Keratinocyte (primary cell): Measurements from ENCODE around the gene STUB1. TPM values are rescaled to one million over a fixed set of nuclear protein-coding genes. Genes with fewer than 3 reads are reported as not detected.

ENCODE experiments used
- DNase-seq: peaks from one replicate; pipeline ENCODE4 v3.0.0-alpha.2; 2011; ENCODE audit warnings: low read depth, missing footprints, low spot score
- FAIRE-seq: peaks from 2 replicates; lab custom pipeline; 2011; peaks lifted over from hg19 to GRCh38; lab: Jason Lieb, UNC
- H2AFZ ChIP-seq: 2 replicates; pipeline ENCODE4 v1.6.0; 2012; ENCODE audit warnings: low read length, control low read depth, inconsistent platforms; ENCODE audit not compliant: control insufficient read depth
- H3K27ac ChIP-seq: 2 replicates; pipeline ENCODE4 v1.5.1; 2011; ENCODE audit warnings: low read length; ENCODE audit not compliant: control insufficient read depth, insufficient read depth
- H3K27me3 ChIP-seq: 3 replicates; pipeline ENCODE4 v1.6.0; 2011; ENCODE audit warnings: low read length; ENCODE audit not compliant: control insufficient read depth, insufficient read depth; ENCODE audit errors: extremely low read depth
- H3K36me3 ChIP-seq, 2 experiments: 2 replicates in 1 of 2; 3 replicates in 1 of 2; pipeline ENCODE4 v1.5.1; 2011; ENCODE audit warnings: low read length in 2 of 2, mild to moderate bottlenecking in 1 of 2; ENCODE audit not compliant: control insufficient read depth in 2 of 2, insufficient read depth in 2 of 2; ENCODE audit errors: extremely low read depth in 1 of 2
- H3K4me1 ChIP-seq: 3 replicates; pipeline ENCODE4 v1.5.1; 2011; ENCODE audit warnings: low read length; ENCODE audit not compliant: control insufficient read depth, insufficient read depth; ENCODE audit errors: extremely low read depth
- H3K4me2 ChIP-seq: 3 replicates; pipeline ENCODE4 v1.6.0; 2011; ENCODE audit warnings: low read depth, low read length; ENCODE audit not compliant: control insufficient read depth, insufficient read depth; ENCODE audit errors: extremely low read depth
- H3K4me3 ChIP-seq, 3 experiments: fragments of 200-600 bp in 1 of 3; sonication (generic) in 1 of 3; 2 replicates in 2 of 3; 3 replicates in 1 of 3; pipeline ENCODE4 v1.5.1; 2011 to 2016; ENCODE audit warnings: low read length in 3 of 3, mild to moderate bottlenecking in 3 of 3, control low read depth in 2 of 3, inconsistent platforms in 1 of 3, low read depth in 1 of 3, mixed read lengths in 1 of 3, mixed run types in 1 of 3, moderate library complexity in 1 of 3; ENCODE audit not compliant: control insufficient read depth in 2 of 3, insufficient read depth in 2 of 3; ENCODE audit errors: extremely low read depth in 1 of 3
- H3K79me2 ChIP-seq: 2 replicates; pipeline ENCODE4 v1.6.0; 2012; ENCODE audit warnings: low read length; ENCODE audit not compliant: control insufficient read depth, insufficient read depth
- H3K9ac ChIP-seq: 3 replicates; pipeline ENCODE4 v1.6.0; 2011; ENCODE audit warnings: low read length; ENCODE audit not compliant: control insufficient read depth, insufficient read depth; ENCODE audit errors: extremely low read depth
- H3K9me1 ChIP-seq: 3 replicates; pipeline ENCODE4 v1.6.0; 2011; ENCODE audit warnings: low read length; ENCODE audit not compliant: control insufficient read depth, insufficient read depth; ENCODE audit errors: extremely low read depth
- H3K9me3 ChIP-seq: 2 replicates; pipeline ENCODE4 v1.5.1; 2012; ENCODE audit warnings: low read depth, low read length; ENCODE audit not compliant: control insufficient read depth
- H4K20me1 ChIP-seq: 3 replicates; pipeline ENCODE4 v1.6.0; 2011; ENCODE audit warnings: low read length; ENCODE audit not compliant: control insufficient read depth, insufficient read depth; ENCODE audit errors: extremely low read depth
- EZH2 ChIP-seq: IDR thresholded peaks from one replicate; pipeline ENCODE4 v1.6.1; 2012; ENCODE audit warnings: inconsistent platforms, mild to moderate bottlenecking, low read length, moderate library complexity
- dilution Hi-C: fragments of 300-500 bp; cut with MboI; formaldehyde crosslinking; loops from one replicate; pipeline ENCODE4 v1.7.0; 2020; ENCODE audit warnings: low sequenced_read_pairs; ENCODE audit not compliant: extremely low pct_ligation_motif_present
- polyA plus RNA-seq, 5 experiments: library from polyadenylated mRNA; depleted of rRNA in 3 of 5; stranded (reverse) in 3 of 5; stranded (forward) in 1 of 5; unstranded in 1 of 5; fragments of >200 nt; gene quantifications; 1 replicate in 1 of 5; 2 replicates in 3 of 5; 3 replicates in 1 of 5; pipeline versions ENCODE4 v1.2.1 to v1.2.3, GENCODE V29; 2011 to 2012; ENCODE audit warnings: missing spikeins in 2 of 5, low read depth in 1 of 5, low replicate concordance in 1 of 5
- TF ChIP-seq, protein P1 (sequence below), 3 experiments: IDR thresholded peaks in 1 of 3; conservative IDR thresholded peaks in 1 of 3; optimal IDR thresholded peaks in 1 of 3; 2 replicates in 2 of 3; 3 replicates in 1 of 3; pipeline versions ENCODE3 to v1.5.1; 2011; ENCODE audit warnings: low read length in 3 of 3, mild to moderate bottlenecking in 3 of 3, moderate library complexity in 2 of 3, control low read depth in 1 of 3, inconsistent platforms in 1 of 3; ENCODE audit not compliant: insufficient read depth in 2 of 3; ENCODE audit errors: extremely low read depth in 1 of 3

Gene STUB1
- polyA plus RNA-seq, 1 donor (not counting 4 experiments of a cell fraction or from before 2014, with no cell fraction given): 124 TPM

DNA sequence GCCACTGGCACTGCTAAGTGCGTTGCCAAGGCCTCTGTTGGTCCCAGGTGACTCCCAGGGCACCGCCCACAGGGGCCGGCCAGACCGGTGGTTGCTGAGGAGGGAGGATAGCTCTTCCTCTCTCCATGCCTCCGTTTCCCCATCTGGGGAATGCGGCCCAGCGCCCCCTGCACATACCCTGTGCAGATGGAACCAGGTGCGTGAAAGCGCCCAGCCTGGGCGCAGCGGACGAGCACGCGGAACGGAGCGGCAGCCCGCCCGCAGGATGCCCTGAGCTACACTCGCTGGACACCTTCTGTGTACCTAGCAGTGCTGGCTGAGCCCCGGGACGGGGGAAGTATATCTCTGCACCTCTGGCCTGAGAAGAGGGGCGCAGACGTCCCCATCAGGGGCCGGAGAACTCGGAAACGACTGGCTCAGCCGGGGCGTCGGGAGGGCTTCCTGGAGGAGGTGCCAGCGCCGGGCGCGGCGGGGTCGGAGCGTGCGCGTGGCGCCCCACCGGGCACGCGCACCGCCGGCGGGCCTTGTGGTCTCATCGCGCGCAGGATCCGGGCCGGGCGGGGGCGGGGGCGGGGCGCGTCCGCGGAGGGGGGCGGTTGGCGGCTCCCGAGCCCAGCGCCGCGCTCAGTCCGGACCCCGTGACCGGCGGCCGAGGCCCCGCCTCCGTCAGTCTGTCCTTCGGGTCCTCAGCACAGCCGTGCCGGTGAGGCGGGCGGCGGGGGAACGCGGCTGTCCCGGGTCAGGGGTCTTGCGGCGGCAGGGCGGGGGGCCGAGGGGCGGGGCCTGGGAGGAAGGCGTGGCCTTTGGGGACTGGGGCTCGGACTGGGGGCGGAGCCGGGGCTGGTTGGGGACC is 46.5 kb downstream of the STUB1 start, which contains the start of the genes CCDC78 and HAGHL:
Gene CCDC78 (minus strand): TSS at position 6 of the 853 bp plus-strand sequence. CDS start 76 bp downstream, outside the sequence.
Gene HAGHL (plus strand): TSS at position 669 of the 853 bp plus-strand sequence. CDS start 404 bp downstream, outside the sequence.
- peak within 1 kb of the TSS; percentile 95 for H3K4me2 ChIP-seq
- TF ChIP-seq, protein P1, sequence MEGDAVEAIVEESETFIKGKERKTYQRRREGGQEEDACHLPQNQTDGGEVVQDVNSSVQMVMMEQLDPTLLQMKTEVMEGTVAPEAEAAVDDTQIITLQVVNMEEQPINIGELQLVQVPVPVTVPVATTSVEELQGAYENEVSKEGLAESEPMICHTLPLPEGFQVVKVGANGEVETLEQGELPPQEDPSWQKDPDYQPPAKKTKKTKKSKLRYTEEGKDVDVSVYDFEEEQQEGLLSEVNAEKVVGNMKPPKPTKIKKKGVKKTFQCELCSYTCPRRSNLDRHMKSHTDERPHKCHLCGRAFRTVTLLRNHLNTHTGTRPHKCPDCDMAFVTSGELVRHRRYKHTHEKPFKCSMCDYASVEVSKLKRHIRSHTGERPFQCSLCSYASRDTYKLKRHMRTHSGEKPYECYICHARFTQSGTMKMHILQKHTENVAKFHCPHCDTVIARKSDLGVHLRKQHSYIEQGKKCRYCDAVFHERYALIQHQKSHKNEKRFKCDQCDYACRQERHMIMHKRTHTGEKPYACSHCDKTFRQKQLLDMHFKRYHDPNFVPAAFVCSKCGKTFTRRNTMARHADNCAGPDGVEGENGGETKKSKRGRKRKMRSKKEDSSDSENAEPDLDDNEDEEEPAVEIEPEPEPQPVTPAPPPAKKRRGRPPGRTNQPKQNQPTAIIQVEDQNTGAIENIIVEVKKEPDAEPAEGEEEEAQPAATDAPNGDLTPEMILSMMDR (optimal IDR thresholded peaks at IDR 0.05 in 1 of 3, IDR thresholded peaks at IDR 0.05 in 1 of 3, conservative IDR thresholded peaks at IDR 0.05 in 1 of 3; ENCODE audit: extremely low read depth in 1 of 3, insufficient read depth in 2 of 3, low read length in 3 of 3): no peak
- no peak for TF ChIP-seq EZH2
- H2AFZ ChIP-seq: peak within 1 kb of the TSS; percentile 12
- peak within 1 kb of the TSS; percentile 71 to 77 (median 76) for H3K4me3 ChIP-seq
- peak within 1 kb of the TSS; percentile 76 for H3K9ac ChIP-seq
- DNase-seq: no peak
- no peaks in the 10 kb centered on the region for H3K9me3 ChIP-seq
- H3K4me1 ChIP-seq: peaks cover 4% of the 10 kb centered on the region
- dilution Hi-C loops: no loop called here
- H4K20me1 ChIP-seq: no peaks in the 10 kb centered on the region
- peak within 1 kb of the TSS; percentile 26 for H3K27ac ChIP-seq
- no peak for FAIRE-seq
- no peaks in the 10 kb centered on the region for H3K27me3 ChIP-seq
- peaks cover 2% of the 10 kb centered on the region for H3K9me1 ChIP-seq
- peaks cover 0 to 6% of the 10 kb centered on the region in 2 experiments for H3K36me3 ChIP-seq
- H3K79me2 ChIP-seq: no peaks in the 10 kb centered on the region

DNA sequence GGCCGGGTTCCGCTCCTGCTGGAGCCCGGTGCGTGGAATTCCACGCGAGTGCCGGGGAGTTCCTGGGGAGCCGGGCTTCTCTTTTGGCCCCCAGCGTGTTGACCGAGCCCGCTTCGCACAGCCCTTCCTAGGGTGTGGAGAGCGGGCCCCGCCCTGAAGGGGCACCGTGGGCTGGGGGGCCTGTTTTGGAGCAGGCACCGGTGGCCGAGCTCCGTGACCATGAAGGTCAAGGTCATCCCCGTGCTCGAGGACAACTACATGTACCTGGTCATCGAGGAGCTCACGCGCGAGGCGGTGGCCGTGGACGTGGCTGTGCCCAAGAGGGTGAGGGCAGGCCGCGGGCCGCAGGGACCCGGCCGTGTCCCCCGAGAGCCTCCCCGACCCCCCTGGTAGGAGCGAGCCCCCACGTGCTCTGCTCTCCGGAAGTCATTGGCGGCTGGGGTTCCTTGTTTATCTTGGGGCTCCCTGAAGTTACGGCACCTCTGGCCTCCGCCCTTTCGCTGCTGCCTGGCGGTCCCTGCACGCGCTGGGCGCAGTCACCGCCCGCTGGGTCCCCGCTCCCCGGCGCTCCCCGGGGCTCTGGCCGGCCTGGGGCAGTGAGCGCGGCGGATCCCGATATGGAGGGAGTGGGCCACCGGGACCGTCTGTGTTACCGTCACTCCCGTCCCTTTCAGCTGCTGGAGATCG is 47.2 kb downstream of the STUB1 start:
- no peaks in the 10 kb centered on the region for H3K9me1 ChIP-seq
- no peaks in the 10 kb centered on the region for H3K9me3 ChIP-seq
- peak overlapping the region; percentile 26 for H3K27ac ChIP-seq
- H3K27me3 ChIP-seq: no peaks in the 10 kb centered on the region
- FAIRE-seq (no peak), DNase-seq (no peak)
- H4K20me1 ChIP-seq: no peaks in the 10 kb centered on the region
- H3K79me2 ChIP-seq: no peaks in the 10 kb centered on the region
- TF ChIP-seq, protein P1 (optimal IDR thresholded peaks at IDR 0.05 in 1 of 3, IDR thresholded peaks at IDR 0.05 in 1 of 3, conservative IDR thresholded peaks at IDR 0.05 in 1 of 3; ENCODE audit: extremely low read depth in 1 of 3, insufficient read depth in 2 of 3, low read length in 3 of 3): no peak
- TF ChIP-seq EZH2: no peak
- peak overlapping the region; percentile 12 for H2AFZ ChIP-seq
- H3K4me1 ChIP-seq: peaks cover 4% of the 10 kb centered on the region
- H3K9ac ChIP-seq: peak overlapping the region; percentile 76
- H3K4me3 ChIP-seq: peak overlapping the region; percentile 71 to 77 (median 76)
- dilution Hi-C loops: no loop called here
- H3K36me3 ChIP-seq: peaks cover 0 to 6% of the 10 kb centered on the region in 2 experiments
- peak overlapping the region; percentile 95 for H3K4me2 ChIP-seq
